ENCODE measurements around the gene LYZ.
A peak's percentile ranks its signal among the peaks of the same experiment; 100 is the strongest.
"Not testable (repeated sequence)": the region's sequence is repeated elsewhere in the genome, so short reads cannot be mapped to it uniquely, and the experiment has no call there.

Gene LYZ

DNA sequence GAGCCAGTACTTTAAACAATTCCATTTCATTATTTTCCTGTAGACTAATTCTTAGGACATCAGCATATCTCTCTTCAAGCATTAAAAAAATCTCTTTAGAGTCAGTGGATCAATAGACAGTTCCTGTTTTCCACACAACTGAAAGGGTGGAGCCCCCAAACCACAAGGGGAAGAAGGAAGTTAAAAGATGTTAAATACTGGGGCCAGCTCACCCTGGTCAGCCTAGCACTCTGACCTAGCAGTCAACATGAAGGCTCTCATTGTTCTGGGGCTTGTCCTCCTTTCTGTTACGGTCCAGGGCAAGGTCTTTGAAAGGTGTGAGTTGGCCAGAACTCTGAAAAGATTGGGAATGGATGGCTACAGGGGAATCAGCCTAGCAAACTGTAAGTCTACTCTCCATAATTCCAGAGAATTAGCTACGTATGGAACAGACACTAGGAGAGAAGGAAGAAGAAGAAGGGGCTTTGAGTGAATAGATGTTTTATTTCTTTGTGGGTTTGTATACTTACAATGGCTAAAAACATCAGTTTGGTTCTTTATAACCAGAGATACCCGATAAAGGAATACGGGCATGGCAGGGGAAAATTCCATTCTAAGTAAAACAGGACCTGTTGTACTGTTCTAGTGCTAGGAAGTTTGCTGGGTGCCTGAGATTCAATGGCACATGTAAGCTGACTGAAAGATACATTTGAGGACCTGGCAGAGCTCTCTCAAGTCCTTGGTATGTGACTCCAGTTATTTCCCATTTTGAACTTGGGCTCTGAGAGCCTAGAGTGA is at the start of gene LYZ:
Gene LYZ (plus strand): TSS at position 220 of the 777 bp plus-strand sequence. CDS start 28 bp downstream, at position 248.
- no peak for DNase-seq

DNA sequence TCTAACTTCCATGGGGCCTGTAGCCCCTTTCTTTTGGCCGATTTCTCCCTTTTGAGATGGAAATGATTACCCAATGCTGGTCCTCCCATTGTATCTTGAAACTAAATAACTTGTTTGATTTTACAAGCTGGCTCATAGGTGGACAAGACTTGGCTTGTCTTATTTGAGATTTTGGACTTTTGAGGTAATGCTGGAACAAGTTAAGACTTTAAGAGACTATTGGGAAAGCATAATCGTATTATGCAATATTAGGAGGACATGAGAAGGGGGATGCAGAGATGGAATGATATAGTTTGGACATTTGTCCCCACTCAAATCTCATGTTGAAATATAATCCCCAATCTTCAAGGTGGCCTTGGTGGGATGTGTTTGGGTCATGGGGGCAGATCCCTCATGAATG is 49.2 kb upstream of the LYZ start:
- no peak for DNase-seq

DNA sequence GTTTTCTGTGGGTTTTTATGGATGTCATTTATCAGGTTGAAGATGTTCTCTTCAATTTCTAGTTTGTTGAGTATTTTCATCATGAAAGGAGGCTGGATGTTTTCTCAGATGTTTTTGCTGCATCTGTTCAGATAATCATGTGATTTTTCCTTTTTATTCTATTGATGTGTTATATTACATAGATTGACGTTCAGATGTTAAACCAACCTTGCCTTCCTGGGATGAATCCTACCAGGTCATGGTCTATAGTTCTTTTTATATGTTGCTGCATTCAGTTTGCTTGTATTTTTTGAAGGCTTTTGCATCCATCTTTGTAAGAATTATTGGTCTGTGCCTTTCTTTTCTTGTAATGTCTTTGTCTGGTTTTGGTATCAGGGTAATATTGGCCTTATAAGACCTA is 43.9 kb upstream of the LYZ start:
- DNase-seq: no peak

DNA sequence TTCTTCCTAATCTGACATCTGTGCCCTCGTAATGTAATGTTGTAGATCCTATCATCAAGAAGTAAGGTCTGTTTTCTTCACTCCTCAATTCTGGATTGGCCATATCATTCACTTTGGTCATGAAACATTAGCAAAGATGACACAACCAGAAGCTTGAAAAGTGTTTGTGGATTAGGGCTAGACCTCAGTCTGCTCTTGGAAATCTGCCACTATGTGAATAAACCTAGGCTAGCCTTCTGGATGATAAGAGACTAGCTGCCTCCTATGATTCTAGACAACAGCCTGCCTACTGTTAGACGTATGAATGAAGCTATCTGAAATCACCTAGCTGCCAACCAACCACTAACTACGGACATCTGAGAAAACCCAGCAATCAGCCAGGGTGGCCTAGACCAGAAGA is 38.7 kb upstream of the LYZ start:
- no peak for DNase-seq

DNA sequence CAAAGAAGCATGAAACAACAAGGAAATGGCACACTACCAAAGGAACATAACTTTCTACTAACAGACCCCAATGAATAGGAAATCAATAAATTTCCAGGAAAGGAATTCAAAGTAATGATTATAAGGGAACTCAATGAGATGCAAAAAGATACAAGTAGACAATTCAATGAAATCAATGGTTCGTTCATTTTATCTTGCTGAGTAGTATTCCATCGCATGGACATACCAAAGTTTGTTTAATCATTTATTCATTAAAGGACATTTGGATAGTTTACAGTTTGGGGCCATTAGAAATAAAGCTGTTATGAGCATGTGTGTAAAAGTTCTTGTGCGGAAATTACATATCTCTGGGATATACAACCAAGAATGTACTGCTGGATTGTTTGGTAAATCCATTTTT is 35.0 kb upstream of the LYZ start:
- DNase-seq: no peak

DNA sequence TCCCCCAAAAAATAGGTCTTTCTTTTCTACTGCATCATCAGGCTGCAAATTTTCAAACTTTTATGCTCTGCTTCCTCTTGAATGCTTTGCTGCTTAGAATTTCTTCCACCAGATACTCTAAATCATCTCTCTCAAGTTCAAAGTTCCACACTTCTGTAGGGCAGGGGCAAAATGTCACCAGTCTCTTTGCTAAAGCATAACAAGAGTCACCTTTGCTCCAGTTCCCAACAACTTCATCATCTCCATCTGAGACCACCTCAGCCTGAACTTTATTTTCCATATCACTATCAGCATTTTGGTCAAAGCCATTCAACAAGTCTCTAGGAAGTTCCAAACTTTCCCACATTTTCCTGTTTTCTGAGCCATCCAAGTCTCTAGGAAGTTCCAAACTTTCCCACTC is 31.4 kb upstream of the LYZ start:
- not testable (repeated sequence) for DNase-seq

DNA sequence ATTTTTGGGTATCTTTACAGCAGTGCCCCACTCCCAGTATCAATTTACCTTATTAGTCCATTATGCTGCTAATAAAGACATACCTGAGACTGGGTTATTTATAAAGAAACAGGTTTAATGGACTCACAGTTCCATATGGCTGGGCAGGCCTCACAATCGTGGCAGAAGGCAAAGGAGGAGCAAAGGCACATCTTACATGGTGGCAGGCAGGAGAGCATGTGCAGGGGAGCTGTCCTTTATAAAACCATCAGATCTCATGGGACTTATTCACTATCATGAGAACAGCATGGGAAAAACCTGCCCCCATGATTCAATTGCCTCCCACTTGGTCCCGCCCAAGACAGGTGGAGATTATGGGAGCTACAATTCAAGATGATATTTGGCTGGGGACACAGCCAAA is 30.9 kb upstream of the LYZ start:
- DNase-seq: not testable (repeated sequence)

DNA sequence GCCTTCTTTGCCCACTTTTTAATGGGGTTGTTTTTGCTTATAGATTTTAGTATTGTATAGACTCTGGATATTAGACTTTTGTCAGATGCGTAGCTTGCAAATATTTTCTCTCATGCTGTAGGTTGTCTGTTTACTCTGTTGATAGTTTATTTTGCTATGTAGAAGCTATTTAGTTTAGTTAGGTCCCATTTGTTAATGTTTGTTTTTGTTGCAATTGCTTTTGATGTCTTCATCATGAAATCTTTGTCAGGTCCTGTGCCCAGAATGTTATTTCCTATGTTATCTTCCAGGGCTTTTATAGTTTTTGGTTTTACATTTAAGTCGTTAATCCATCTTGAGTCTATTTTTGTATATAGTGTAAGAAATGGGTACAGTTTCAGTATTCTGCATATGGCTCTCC is 30.0 kb upstream of the LYZ start:
- DNase-seq: no peak

DNA sequence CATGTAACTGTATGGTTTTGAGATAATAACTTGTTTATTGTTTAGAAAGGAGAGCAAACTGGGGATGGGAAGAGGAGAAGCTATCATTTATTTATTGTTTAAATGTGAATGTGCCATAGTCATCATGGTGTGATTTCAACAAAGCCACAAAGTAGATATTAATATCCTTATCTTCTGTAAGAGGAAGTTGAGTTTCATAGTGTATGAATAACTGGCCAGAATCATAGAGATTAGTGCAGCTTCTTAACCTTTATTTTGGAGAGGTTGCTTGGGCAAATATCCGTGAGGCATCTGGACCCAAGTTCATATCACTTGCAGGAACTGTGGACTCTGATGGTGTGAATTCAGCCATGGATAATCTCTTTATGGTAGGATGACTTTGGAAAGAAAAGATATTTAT is 26.8 kb upstream of the LYZ start:
- no peak for DNase-seq

DNA sequence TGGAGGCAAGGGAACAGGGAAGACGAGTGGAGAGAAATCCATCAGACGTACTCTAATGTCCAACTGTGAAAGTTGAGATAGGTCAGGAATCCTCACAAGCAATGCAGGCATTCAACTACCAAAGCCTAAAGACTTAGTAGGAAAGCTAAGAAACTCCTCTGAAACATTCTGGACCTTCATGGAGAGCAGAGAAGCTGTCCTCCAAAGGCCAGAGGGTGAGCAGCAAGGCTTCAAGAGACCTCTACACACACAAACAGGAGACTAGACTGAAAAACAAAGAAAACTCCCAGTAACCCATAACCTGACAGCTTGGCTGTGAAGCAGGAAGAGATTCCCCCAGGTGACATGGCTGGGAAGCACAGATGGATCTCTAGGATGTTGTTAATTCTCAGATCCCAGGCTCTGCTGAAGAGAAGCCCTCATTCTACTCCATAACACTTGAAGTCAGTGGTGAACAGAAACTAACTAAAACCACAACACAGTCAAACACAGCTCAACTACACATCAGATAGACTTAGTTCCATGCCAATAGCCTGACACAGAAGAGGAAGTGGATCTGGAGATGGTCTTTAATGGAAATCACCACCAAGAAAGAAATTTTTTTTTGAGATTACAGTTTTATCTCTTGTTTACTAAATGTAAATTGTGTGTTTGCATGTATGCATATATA is 23.2 kb upstream of the LYZ start:
- no peak for DNase-seq

DNA sequence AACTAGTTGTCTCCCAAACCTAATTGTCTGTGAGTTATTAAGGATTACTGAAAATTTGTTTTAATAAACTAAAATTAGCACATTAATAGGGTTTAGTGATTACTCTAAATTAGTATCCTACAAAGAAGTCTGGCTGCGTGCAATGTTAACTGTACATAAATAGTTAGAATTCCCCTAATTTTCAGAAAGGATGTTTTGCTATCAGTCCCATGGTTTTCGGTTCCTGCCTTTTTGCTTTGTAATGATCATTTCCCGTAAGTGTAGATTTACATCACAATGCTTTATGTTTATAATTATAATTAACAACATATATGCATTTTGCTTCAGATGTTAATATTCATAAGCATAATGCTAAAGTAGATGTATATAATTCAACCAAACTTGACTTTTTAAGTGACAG is 19.8 kb upstream of the LYZ start:
- no peak for DNase-seq

DNA sequence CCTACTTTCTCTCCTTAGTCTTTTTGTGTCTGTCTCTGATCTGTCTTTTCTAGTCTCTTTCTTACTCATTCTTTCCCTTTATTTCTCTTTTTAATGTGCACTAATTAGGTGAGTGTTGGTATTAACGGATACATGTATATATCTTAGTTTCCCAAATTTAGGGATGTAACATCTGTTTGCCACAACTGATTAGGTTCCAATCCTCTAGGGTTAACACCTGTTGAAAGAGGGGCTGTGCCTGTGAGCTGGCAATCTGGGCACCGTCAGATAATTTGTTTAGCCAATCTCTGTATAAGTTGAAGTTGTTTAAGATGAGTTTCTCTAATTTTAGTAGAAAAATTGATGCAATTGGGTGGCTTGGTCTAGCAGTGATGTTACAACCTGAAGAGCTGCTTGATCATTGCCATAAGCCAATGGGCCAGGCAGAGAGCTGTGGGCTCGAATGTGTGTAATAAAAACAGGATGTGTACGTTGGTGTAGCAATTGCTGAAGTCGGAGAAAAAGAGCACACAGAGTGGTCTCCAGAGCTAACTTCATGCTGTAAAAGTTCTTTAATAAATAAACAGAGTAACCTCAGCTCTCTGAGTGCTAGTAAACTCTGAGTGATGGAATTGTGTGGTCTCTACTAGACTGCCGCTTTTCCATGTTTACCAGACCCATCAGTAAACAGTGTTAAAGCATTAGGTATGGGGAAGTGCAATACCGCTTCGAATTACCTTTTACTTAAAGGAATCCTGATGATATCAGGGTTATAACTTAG is 18.3 kb upstream of the LYZ start:
- no peak for DNase-seq

DNA sequence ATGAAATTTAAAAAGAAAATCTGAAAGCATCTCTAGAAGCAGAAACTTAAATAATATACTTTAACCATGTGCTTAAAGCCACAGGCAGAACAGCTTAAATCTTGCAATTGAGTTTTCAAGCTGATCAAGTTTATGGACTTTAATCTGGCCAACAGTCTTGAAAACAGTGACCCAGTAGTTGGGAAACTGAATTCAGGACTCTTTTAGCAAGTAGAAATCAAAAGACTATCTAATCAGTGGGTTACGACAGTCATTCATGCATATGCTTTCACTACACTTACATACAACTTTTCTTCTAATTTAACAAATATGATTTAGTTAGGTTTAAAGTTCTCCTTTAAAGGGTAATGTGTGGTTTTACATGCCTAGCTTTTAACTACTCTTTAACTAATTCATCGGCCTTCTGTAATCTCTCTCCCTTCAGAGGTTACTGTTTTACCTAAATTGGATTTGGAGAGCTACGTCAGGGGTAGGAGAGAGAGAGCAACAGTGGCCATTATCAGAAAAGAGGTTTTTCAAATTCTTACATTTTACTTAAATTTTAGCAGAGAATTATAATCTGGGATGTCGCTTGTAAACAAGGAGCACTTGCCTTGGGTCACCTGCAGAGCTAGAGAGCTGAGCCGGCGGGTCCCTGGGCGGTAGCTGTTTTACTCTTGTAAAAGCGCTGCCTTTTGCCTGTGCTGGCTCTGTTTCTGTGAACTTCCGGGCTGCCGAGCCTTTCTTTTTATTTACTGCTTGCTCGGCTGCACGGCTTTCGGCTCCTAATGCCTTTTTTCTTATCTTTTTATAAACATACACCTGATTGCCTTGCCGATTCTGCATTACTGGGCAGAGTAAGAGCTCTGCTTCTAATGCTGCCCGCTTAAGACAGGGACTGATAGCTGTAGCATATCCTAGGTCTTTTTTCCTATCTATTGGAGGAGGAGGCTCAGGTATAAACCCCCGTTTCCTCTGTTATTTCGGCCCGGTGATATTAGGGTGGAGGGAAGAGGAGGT is 17.4 kb upstream of the LYZ start:
- DNase-seq: peak; percentile 65

DNA sequence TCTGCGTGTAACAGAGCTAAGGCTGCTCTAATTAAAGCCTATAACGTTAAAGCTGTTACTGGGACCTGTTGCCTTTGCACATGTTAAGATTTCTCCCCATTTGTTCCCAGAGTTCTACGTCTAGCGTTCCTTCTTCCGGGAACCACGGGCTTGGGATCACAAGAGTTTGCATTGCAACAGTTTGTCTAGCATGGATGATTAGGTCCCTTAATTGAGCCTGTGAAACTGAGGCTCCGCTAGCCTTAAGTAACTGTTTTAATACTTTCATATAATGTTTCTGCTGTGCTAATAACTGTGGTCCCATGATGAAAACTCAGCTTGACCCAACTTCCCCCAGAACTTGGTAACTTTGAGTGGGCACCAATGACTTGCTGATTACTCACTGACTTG is 16.7 kb upstream of the LYZ start:
- no peak for DNase-seq

DNA sequence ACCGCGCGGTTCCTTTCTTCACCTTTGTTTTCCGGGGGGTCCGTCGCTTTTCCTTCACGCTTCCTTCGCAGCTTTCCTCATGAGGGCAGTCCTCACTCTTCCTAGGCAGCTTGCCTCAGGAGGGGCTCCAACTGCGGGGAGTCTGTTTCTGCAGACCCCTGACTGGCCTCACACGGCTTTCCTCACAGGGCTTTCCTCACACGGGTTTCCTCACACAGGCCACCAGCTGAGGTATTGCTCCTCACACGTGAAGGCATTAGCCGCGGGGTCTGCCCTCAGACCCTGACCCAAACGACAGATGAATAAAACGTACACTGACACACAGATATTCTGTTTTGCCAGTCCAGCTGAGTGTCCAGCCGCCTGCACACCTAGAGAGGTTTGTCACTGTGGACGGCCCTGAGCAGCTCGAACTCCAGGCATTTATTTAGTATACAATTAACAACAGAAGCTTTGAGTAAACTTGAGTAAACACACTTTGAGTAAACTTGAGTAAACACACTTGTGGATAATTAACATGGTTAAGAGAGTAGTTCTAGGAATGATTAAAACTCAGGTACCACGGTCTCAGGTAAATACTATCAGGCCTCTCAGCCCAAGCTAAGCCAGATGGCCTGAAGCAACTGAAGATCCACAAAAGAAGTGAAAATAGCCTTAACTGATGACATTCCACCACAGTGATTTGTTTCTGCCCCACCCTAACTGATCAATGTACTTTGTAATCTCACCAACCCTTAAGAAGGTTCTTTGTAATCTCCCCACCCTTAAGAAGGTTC is 16.1 kb upstream of the LYZ start:
- no peak for DNase-seq

DNA sequence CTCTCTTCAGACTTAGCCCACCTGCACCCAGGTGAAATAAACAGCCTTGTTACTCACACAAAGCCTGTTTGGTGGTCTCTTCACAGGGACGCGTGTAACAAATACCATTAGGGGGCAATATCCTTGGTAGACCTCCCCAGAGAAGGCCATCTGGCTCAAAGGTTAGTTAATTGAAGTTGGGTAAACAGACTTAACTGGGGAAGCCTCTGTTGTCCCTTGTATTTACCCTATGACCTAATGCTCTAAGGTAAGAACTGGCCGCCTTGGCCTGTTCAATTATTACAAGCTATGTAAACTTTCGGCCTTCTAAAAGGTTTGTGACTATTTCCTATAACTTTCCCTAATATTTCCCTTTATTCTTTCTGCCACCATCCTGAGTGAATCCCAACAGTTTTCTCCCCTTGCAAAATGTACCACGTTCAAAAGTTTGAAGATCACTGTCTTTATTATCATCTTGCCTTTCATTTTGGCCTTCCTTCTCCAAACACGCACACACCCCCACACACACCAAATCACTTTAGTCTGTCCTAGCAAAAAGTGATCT is 15.3 kb upstream of the LYZ start:
- no peak for DNase-seq

DNA sequence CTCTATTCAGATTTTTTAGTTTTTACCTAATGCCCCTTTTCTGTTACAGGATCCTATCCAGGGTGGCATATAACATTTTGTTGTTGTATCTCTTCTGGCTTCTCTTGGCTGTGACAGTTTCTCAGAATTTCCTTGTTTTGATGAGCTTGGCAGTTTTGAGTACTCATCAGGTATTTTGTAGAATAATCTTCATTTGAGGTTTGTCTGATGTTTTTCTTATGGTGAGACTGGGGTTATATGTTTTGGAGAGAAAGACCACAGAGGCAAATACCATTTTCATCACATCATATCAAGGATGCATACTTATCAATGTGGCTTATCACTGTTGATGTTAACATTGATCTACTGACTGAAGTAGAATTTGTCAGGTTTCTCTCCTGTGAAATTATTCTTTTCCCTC is 14.0 kb upstream of the LYZ start:
- no peak for DNase-seq

DNA sequence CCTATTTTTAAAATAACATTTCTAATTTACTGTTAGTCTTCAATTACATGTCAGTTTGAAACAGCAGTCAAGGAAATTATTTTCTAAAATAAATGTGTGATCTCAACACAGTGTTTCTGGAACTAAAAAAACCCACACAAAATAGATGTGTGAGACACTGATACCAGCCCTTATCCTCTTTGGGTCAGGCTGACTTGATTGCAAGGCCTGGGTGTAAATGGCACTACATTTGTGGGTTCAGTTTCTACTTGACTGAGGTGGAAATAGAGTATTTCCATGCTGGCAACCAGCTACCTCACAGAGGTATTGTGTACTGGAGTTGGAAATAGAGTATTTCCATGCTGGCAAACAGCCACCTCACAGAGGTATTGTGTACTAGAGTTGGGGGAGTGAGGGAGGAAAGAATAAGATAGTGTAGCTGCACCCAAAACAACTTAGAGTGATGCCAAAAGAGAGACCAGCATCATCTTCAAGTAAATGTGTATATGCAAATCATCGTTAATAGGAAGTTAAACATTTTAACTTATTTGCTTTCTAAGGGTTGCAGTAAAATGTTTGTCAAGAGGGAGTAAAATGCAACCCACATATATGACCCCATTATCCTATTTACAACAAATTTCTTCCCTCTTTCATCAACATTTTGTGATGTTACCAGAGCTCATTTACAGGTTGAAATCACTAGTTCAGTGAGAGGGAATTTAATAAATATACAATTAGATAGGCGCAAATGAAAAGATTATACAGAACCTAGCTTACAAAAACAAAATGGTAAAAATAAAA is 10.7 kb upstream of the LYZ start:
- DNase-seq: no peak

DNA sequence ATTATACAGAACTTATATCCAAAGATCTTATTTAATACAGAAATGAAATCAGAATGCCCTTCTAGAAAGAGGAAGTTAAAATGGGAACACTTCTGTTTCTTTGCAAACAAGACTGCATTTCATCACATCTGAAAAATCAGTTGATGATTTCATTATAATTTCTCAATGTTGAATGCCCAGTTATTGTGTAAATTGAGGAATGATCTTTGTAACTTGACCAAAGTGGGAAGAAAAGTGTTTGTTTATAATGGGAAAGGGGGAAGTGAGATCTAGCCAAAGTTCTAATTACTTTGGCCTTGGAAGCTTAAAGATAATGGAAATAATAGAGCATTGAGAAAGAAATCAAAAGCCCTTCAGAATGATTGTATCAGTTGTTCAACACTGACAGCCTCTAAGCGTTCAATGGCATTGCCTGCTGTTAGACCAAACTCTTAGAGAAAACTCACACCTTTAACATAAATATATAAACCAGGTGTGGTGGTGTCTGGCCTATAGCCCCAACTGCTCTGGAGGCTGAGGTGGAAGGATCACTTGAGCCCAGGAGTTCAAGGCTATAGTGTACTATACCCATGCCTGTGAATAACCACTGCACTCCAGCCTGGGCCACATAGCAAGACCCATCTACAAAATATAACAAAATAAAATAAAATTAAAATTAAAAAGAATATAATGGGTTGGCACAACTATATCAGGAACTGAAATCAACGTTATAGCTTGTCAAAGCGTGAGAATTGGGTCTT is 9.9 kb upstream of the LYZ start:
- DNase-seq: no peak

DNA sequence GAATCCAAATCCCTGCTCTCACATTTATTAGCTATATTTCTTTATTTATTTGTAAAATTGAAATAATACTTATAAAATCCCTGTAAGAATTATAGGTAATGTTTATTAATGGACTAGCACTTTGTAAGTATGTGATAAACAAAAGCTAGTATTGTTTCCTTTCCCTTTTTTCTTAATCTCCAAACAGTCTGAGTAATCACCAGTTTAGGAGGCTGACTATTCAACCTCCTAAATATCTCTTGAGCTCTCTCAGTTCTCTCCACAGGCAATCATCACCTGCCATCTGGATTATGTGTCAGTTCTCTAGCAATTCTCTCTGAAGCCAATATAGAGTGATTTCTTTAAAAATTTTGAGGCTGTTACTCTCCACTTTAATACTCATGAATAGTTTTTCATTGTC is 9.2 kb upstream of the LYZ start:
- DNase-seq: no peak
